Measurements from ENCODE around the gene CNTN4.

CNTN4 gene

DNA sequence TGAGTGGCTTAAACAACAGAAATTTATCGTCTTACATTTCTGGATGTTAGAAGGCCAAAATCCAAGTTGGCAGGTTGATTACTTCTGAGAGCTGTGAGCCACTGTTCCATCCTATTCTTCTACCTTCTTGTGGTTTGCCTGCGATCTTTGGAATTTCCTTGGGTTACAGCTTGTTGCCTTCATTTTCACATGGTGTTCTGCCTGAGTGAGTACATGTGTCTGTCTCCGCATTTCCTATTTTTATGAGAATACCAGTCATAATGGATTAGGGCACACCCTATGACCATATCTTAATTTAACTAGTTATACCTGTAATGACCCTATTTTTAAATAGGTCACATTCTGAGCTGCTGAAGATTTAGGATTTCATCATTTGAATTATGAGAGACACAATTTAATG, 294.3 kb downstream of the CNTN4 start:
- no peak overlapping the region for H3K4me2 ChIP-seq (ENCODE audit: insufficient read depth, low read length)
- DNase-seq, result no peak

GRCh38 chr3:2415083-2415482, 316.4 kb downstream of the CNTN4 start:
- no peak overlapping the region for H3K9ac ChIP-seq (ENCODE audit: low read depth, low read length)
- no peaks in the 10 kb centered on the region for H3K27me3 ChIP-seq (ENCODE audit: insufficient read depth, low read length, poor library complexity)
- DNase-seq (no peak), ATAC-seq (ENCODE audit: insufficient read depth, low read depth) (no peak)
- H3K4me1 ChIP-seq (ENCODE audit: insufficient read depth, low read length), result no peaks in the 10 kb centered on the region
- H4K20me1 ChIP-seq (ENCODE audit: insufficient read depth, low read length), result no peaks in the 10 kb centered on the region
- TF ChIP-seq, protein P1, sequence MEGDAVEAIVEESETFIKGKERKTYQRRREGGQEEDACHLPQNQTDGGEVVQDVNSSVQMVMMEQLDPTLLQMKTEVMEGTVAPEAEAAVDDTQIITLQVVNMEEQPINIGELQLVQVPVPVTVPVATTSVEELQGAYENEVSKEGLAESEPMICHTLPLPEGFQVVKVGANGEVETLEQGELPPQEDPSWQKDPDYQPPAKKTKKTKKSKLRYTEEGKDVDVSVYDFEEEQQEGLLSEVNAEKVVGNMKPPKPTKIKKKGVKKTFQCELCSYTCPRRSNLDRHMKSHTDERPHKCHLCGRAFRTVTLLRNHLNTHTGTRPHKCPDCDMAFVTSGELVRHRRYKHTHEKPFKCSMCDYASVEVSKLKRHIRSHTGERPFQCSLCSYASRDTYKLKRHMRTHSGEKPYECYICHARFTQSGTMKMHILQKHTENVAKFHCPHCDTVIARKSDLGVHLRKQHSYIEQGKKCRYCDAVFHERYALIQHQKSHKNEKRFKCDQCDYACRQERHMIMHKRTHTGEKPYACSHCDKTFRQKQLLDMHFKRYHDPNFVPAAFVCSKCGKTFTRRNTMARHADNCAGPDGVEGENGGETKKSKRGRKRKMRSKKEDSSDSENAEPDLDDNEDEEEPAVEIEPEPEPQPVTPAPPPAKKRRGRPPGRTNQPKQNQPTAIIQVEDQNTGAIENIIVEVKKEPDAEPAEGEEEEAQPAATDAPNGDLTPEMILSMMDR (IDR thresholded peaks at IDR 0.05; ENCODE audit: borderline replicate concordance, extremely low read depth, low read length, poor library complexity, severe bottlenecking), result no peak
- TF ChIP-seq EZH2 (IDR thresholded peaks at IDR 0.05; ENCODE audit: borderline replicate concordance, low read depth, low read length, severe bottlenecking), result no peak
- H2AFZ ChIP-seq (ENCODE audit: low read depth, low read length), result no peak overlapping the region
- no peaks in the 10 kb centered on the region for H3K36me3 ChIP-seq (ENCODE audit: insufficient read depth, low read length)
- no peak overlapping the region for H3K4me3 ChIP-seq (ENCODE audit: low read depth in 1 of 2, low read length in 2 of 2)
- no peaks in the 10 kb centered on the region for H3K9me3 ChIP-seq (ENCODE audit: insufficient read depth, low read length, severe bottlenecking)
- H3K27ac ChIP-seq (ENCODE audit: low read length), result no peak overlapping the region
- H3K4me2 ChIP-seq (ENCODE audit: insufficient read depth, low read length), result no peak overlapping the region
- H3K79me2 ChIP-seq (ENCODE audit: insufficient read depth, low read length), result no peaks in the 10 kb centered on the region

More for the DNA sequence above, 294.3 kb downstream of the CNTN4 start:
- no peaks in the 10 kb centered on the region for H4K20me1 ChIP-seq (ENCODE audit: insufficient read depth, low read length)
- no peak for ATAC-seq (ENCODE audit: insufficient read depth, low read depth)
- H3K79me2 ChIP-seq (ENCODE audit: insufficient read depth, low read length), result no peaks in the 10 kb centered on the region
- no peaks in the 10 kb centered on the region for H3K4me1 ChIP-seq (ENCODE audit: insufficient read depth, low read length)
- no peaks in the 10 kb centered on the region for H3K9me3 ChIP-seq (ENCODE audit: insufficient read depth, low read length, severe bottlenecking)
- H3K9ac ChIP-seq (ENCODE audit: low read depth, low read length), result no peak overlapping the region
- H3K27ac ChIP-seq (ENCODE audit: low read length), result no peak overlapping the region
- H3K4me3 ChIP-seq (ENCODE audit: low read depth in 1 of 2, low read length in 2 of 2), result no peak overlapping the region
- no peak for TF ChIP-seq EZH2 (IDR thresholded peaks at IDR 0.05; ENCODE audit: borderline replicate concordance, low read depth, low read length, severe bottlenecking)
- TF ChIP-seq, protein P1 (IDR thresholded peaks at IDR 0.05; ENCODE audit: borderline replicate concordance, extremely low read depth, low read length, poor library complexity, severe bottlenecking), result no peak
- H2AFZ ChIP-seq (ENCODE audit: low read depth, low read length), result no peak overlapping the region
- no peaks in the 10 kb centered on the region for H3K27me3 ChIP-seq (ENCODE audit: insufficient read depth, low read length, poor library complexity)
- H3K36me3 ChIP-seq (ENCODE audit: insufficient read depth, low read length), result no peaks in the 10 kb centered on the region

GRCh38 chr3:2420919-2421318, 322.3 kb downstream of the CNTN4 start:
- no peak overlapping the region for H3K4me2 ChIP-seq (ENCODE audit: insufficient read depth, low read length)
- H3K4me1 ChIP-seq (ENCODE audit: insufficient read depth, low read length), result no peaks in the 10 kb centered on the region
- H3K79me2 ChIP-seq (ENCODE audit: insufficient read depth, low read length), result no peaks in the 10 kb centered on the region
- H3K4me3 ChIP-seq (ENCODE audit: low read depth in 1 of 2, low read length in 2 of 2), result no peak overlapping the region
- no peaks in the 10 kb centered on the region for H4K20me1 ChIP-seq (ENCODE audit: insufficient read depth, low read length)
- no peak overlapping the region for H3K27ac ChIP-seq (ENCODE audit: low read length)
- H3K9me3 ChIP-seq (ENCODE audit: insufficient read depth, low read length, severe bottlenecking), result no peaks in the 10 kb centered on the region
- TF ChIP-seq EZH2 (IDR thresholded peaks at IDR 0.05; ENCODE audit: borderline replicate concordance, low read depth, low read length, severe bottlenecking), result no peak
- TF ChIP-seq, protein P1 (IDR thresholded peaks at IDR 0.05; ENCODE audit: borderline replicate concordance, extremely low read depth, low read length, poor library complexity, severe bottlenecking), result no peak
- no peak overlapping the region for H2AFZ ChIP-seq (ENCODE audit: low read depth, low read length)
- DNase-seq (no peak), ATAC-seq (ENCODE audit: insufficient read depth, low read depth) (no peak)
- no peak overlapping the region for H3K9ac ChIP-seq (ENCODE audit: low read depth, low read length)
- H3K36me3 ChIP-seq (ENCODE audit: insufficient read depth, low read length), result no peaks in the 10 kb centered on the region
- no peaks in the 10 kb centered on the region for H3K27me3 ChIP-seq (ENCODE audit: insufficient read depth, low read length, poor library complexity)

GRCh38 chr3:2423143-2423542, 324.5 kb downstream of the CNTN4 start:
- Histone ChIP-seq H3K27ac (ENCODE audit: low read length) (no peak overlapping the region), H4K20me1 (ENCODE audit: insufficient read depth, low read length) (no peaks in the 10 kb centered on the region), H3K36me3 (ENCODE audit: insufficient read depth, low read length) (no peaks in the 10 kb centered on the region), H3K4me3 (ENCODE audit: low read depth in 1 of 2, low read length in 2 of 2) (no peak overlapping the region), H3K9ac (ENCODE audit: low read depth, low read length) (no peak overlapping the region), H3K4me1 (ENCODE audit: insufficient read depth, low read length) (no peaks in the 10 kb centered on the region), H3K4me2 (ENCODE audit: insufficient read depth, low read length) (no peak overlapping the region), H3K27me3 (ENCODE audit: insufficient read depth, low read length, poor library complexity) (no peaks in the 10 kb centered on the region), H3K79me2 (ENCODE audit: insufficient read depth, low read length) (no peaks in the 10 kb centered on the region), H3K9me3 (ENCODE audit: insufficient read depth, low read length, severe bottlenecking) (no peaks in the 10 kb centered on the region), H2AFZ (ENCODE audit: low read depth, low read length) (no peak overlapping the region)
- no peak for DNase-seq
- no peak for ATAC-seq (ENCODE audit: insufficient read depth, low read depth)
- TF ChIP-seq, protein P1 (IDR thresholded peaks at IDR 0.05; ENCODE audit: borderline replicate concordance, extremely low read depth, low read length, poor library complexity, severe bottlenecking), result no peak
- TF ChIP-seq EZH2 (IDR thresholded peaks at IDR 0.05; ENCODE audit: borderline replicate concordance, low read depth, low read length, severe bottlenecking), result no peak

Data from DND-41 (cell line).